HCT116 (cell line): ENCODE measurements around the gene SIX4.

ENCODE experiments used
- ATF3 ChIP-seq: IDR thresholded peaks from 2 replicates; pipeline ENCODE4 v1.6.1; 2012
- CTCF ChIP-seq, 3 experiments: fragments of 200-600 bp in 1 of 3; sonication (generic) in 1 of 3; IDR thresholded peaks in 2 of 3; conservative IDR thresholded peaks in 1 of 3; 2 replicates each; pipeline ENCODE4 v1.5.1; 2012 to 2017; ENCODE audit warnings: low read depth in 2 of 3, low read length in 2 of 3, antibody characterized with exemption in 1 of 3, borderline replicate concordance in 1 of 3, control low read depth in 1 of 3, mild to moderate bottlenecking in 1 of 3, mixed read lengths in 1 of 3, mixed run types in 1 of 3, moderate library complexity in 1 of 3; ENCODE audit not compliant: insufficient read depth in 1 of 3
- EGR1 ChIP-seq: IDR thresholded peaks from 2 replicates; pipeline ENCODE4 v1.6.1; 2012; ENCODE audit warnings: low read depth
- ELF1 ChIP-seq: IDR thresholded peaks from 2 replicates; pipeline ENCODE4 v1.6.1; 2012; ENCODE audit warnings: low read depth, borderline replicate concordance
- EZH2 ChIP-seq: fragments of 200-600 bp; sonication (generic); IDR thresholded peaks from 2 replicates; pipeline ENCODE4 v1.6.1; 2017; ENCODE audit warnings: antibody characterized with exemption, mixed run types
- POLR2A ChIP-seq: IDR thresholded peaks from 2 replicates; pipeline ENCODE4 v1.7.0; 2011; ENCODE audit warnings: borderline replicate concordance; ENCODE audit not compliant: insufficient read depth, insufficient read length; ENCODE audit errors: extremely low read depth
- SP1 ChIP-seq: IDR thresholded peaks from 2 replicates; pipeline ENCODE4 v1.6.1; 2012; ENCODE audit warnings: low read depth
- TCF7L2 ChIP-seq: IDR thresholded peaks from 2 replicates; pipeline ENCODE4 v1.7.0; 2011; ENCODE audit warnings: borderline replicate concordance, inconsistent platforms; ENCODE audit not compliant: insufficient read depth, insufficient read length; ENCODE audit errors: extremely low read depth
- ZBTB33 ChIP-seq: IDR thresholded peaks from 2 replicates; pipeline ENCODE4 v1.6.1; 2011; ENCODE audit warnings: mild to moderate bottlenecking, low read length, moderate library complexity; ENCODE audit not compliant: insufficient replicate concordance; ENCODE audit errors: extremely low read depth

GRCh38 chr14:60684203-60684602 is 39.9 kb downstream of the SIX4 start:
- no peak for TF ChIP-seq ATF3
- no peak for TF ChIP-seq EGR1
- TF ChIP-seq CTCF (IDR thresholded peaks at IDR 0.05 in 2 of 3, conservative IDR thresholded peaks at IDR 0.05 in 1 of 3; ENCODE audit: borderline replicate concordance in 1 of 3, insufficient read depth in 1 of 3, low read depth in 2 of 3, low read length in 2 of 3) = no peak
- TF ChIP-seq TCF7L2 = no peak
- TF ChIP-seq EZH2 = no peak
- no peak for TF ChIP-seq ELF1
- TF ChIP-seq POLR2A = no peak
- TF ChIP-seq SP1 = no peak
- no peak for TF ChIP-seq ZBTB33
